ENCODE measurements around the gene PARVA.

DNA sequence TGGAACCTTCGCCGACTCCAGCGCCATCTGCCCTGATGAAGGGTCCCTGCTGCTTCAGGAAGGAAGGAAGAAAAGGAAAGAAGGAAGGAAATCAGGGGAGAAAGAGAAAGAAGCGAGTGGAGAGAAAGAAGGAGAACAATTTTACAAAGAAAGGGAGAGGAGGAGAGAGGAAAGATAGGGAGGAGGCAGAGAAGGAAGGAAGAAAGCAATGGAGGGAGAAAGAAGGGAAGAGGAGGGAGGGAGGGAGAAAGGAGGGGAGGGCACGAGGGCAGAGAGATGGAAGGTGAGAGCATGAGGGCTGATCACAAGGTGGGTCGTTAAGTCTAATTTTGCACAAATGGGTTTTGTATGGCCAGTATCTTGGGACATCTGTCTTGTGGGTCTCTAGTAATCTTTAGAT, 39.2 kb downstream of the PARVA start:
- TF ChIP-seq CTCF (IDR thresholded peaks at IDR 0.05; ENCODE audit: poor library complexity) (no peak), EZH2 (IDR thresholded peaks at IDR 0.05; ENCODE audit: borderline replicate concordance) (no peak)
